H1 (cell line): Measurements from ENCODE around the gene PCCA. TPM values are rescaled to one million over a fixed set of nuclear protein-coding genes. Genes with fewer than 3 reads are reported as not detected.

Experiments used
- CTCF ChIA-PET: fragments of 300-600 bp; sonication (Branson Sonifier 250); formaldehyde crosslinking; loops from one replicate; lab custom pipeline; 2021; ENCODE audit not compliant: partially characterized antibody; lab: Charles Lee
- POLR2A ChIA-PET: fragments of 300-600 bp; sonication (Branson Sonifier 250); formaldehyde crosslinking; loops from one replicate; lab custom pipeline; 2021; ENCODE audit warnings: inconsistent platforms; ENCODE audit not compliant: partially characterized antibody; lab: Charles Lee
- DNase-seq, 2 experiments: peaks; one replicate each; pipeline versions ENCODE4 v3.0.0 to v3.0.0-alpha.2; 2010 to 2022; ENCODE audit warnings: low spot score in 2 of 2, low read depth in 1 of 2, mixed read lengths in 1 of 2
- FAIRE-seq: peaks from 2 replicates; lab custom pipeline; 2011; peaks lifted over from hg19 to GRCh38; lab: Jason Lieb, UNC
- H2AFZ ChIP-seq: 2 replicates; pipeline ENCODE4 v1.8.1; 2012; ENCODE audit warnings: low read length, inconsistent platforms
- H2AK5ac ChIP-seq: 2 replicates; pipeline ENCODE4 v1.6.1; 2013; ENCODE audit warnings: low read depth, low read length
- H2BK120ac ChIP-seq: replicated peaks from 2 replicates; pipeline ENCODE3; 2013; ENCODE audit warnings: low read depth, low read length, inconsistent platforms
- H2BK12ac ChIP-seq: 2 replicates; pipeline ENCODE4 v1.6.1; 2013; ENCODE audit warnings: low read depth, low read length
- H2BK15ac ChIP-seq: 2 replicates; pipeline ENCODE4 v1.6.1; 2013; ENCODE audit warnings: low read length
- H2BK20ac ChIP-seq: 2 replicates; pipeline ENCODE4 v1.6.1; 2013; ENCODE audit warnings: low read length
- H2BK5ac ChIP-seq: 2 replicates; pipeline ENCODE4 v1.6.1; 2013; ENCODE audit warnings: low read depth, low read length
- H3K14ac ChIP-seq: 2 replicates; pipeline ENCODE4 v1.6.1; 2013; ENCODE audit warnings: inconsistent platforms; ENCODE audit not compliant: insufficient read length
- H3K18ac ChIP-seq: 2 replicates; pipeline ENCODE4 v1.6.1; 2013; ENCODE audit warnings: low read length; ENCODE audit errors: extremely low read depth
- H3K23ac ChIP-seq: 2 replicates; pipeline ENCODE4 v1.6.1; 2013; ENCODE audit warnings: inconsistent platforms; ENCODE audit not compliant: insufficient read length
- H3K23me2 ChIP-seq: 2 replicates; pipeline ENCODE4 v1.6.1; 2013; ENCODE audit warnings: low read depth, low read length
- H3K27ac ChIP-seq: 2 replicates; pipeline ENCODE4 v1.6.1; 2011; ENCODE audit warnings: low read depth, low read length, inconsistent platforms
- H3K27me3 ChIP-seq, 4 experiments: replicated peaks in 1 of 4; 1 replicate in 1 of 4; 2 replicates in 3 of 4; pipeline versions ENCODE4 v1.6.1 to v1.8.1; 2011 to 2013; ENCODE audit warnings: low read length in 3 of 4, mild to moderate bottlenecking in 3 of 4, inconsistent platforms in 2 of 4, mixed read lengths in 2 of 4, moderate library complexity in 1 of 4; ENCODE audit not compliant: control insufficient read depth in 3 of 4, insufficient read depth in 3 of 4; ENCODE audit errors: extremely low read depth in 1 of 4
- H3K36me3 ChIP-seq, 4 experiments: 2 replicates each; pipeline versions ENCODE4 v1.6.1 to v1.8.1; 2011 to 2013; ENCODE audit warnings: mild to moderate bottlenecking in 4 of 4, low read length in 3 of 4, moderate library complexity in 2 of 4, control low read depth in 1 of 4, inconsistent platforms in 1 of 4; ENCODE audit not compliant: insufficient read depth in 4 of 4, control insufficient read depth in 2 of 4
- H3K4ac ChIP-seq: replicated peaks from 2 replicates; pipeline ENCODE3; 2013; ENCODE audit warnings: low read length, low read depth, mixed read lengths, inconsistent platforms; ENCODE audit not compliant: insufficient read length
- H3K4me1 ChIP-seq, 4 experiments: replicated peaks in 1 of 4; 1 replicate in 1 of 4; 2 replicates in 3 of 4; pipeline versions ENCODE4 v1.6.1 to v1.8.1; 2011 to 2013; ENCODE audit warnings: low read length in 3 of 4, inconsistent platforms in 2 of 4, mixed read lengths in 1 of 4; ENCODE audit not compliant: insufficient read depth in 4 of 4, control insufficient read depth in 3 of 4
- H3K4me2 ChIP-seq, 2 experiments: 2 replicates each; pipeline versions ENCODE4 v1.6.1 to v1.8.1; 2011 to 2013; ENCODE audit warnings: low read depth in 2 of 2, low read length in 2 of 2, control low read depth in 1 of 2, inconsistent platforms in 1 of 2, mild to moderate bottlenecking in 1 of 2; ENCODE audit not compliant: insufficient read depth in 1 of 2
- H3K4me3 ChIP-seq, 4 experiments: fragments of 200-600, 300-600 bp in 1 of 4; sonication (generic), shearing (Covaris generic), sonication (Bioruptor Twin) in 1 of 4; 2 replicates each; pipeline versions ENCODE4 v1.5.1 to v1.8.1; 2011 to 2016; ENCODE audit warnings: low read length in 4 of 4, low read depth in 3 of 4, control low read depth in 2 of 4, inconsistent platforms in 2 of 4, mild to moderate bottlenecking in 2 of 4, mixed read lengths in 1 of 4, moderate library complexity in 1 of 4; ENCODE audit not compliant: insufficient read depth in 2 of 4; ENCODE audit errors: extremely low read depth in 1 of 4
- H3K56ac ChIP-seq: replicated peaks from 2 replicates; pipeline ENCODE3; 2013; ENCODE audit warnings: low read depth, mild to moderate bottlenecking, mixed read lengths, low read length, inconsistent platforms; ENCODE audit not compliant: insufficient read length
- H3K79me1 ChIP-seq: 2 replicates; pipeline ENCODE4 v1.6.1; 2013; ENCODE audit warnings: low read depth, low read length, control low read depth
- H3K79me2 ChIP-seq, 2 experiments: 2 replicates each; pipeline versions ENCODE4 v1.6.1 to v1.8.1; 2012 to 2013; ENCODE audit warnings: low read length in 2 of 2, mild to moderate bottlenecking in 2 of 2, inconsistent platforms in 1 of 2; ENCODE audit not compliant: insufficient read depth in 2 of 2, control insufficient read depth in 1 of 2
- H3K9ac ChIP-seq, 4 experiments: replicated peaks in 1 of 4; 1 replicate in 1 of 4; 2 replicates in 3 of 4; pipeline versions ENCODE4 v1.6.1 to v1.8.1; 2011 to 2013; ENCODE audit warnings: low read depth in 3 of 4, low read length in 3 of 4, control low read depth in 2 of 4, mild to moderate bottlenecking in 2 of 4, moderate library complexity in 2 of 4, inconsistent platforms in 1 of 4; ENCODE audit errors: extremely low read depth in 1 of 4
- H3K9me3 ChIP-seq, 2 experiments: 2 replicates each; pipeline versions ENCODE4 v1.6.1 to v1.8.1; 2012 to 2013; ENCODE audit warnings: mild to moderate bottlenecking in 2 of 2, moderate library complexity in 2 of 2, control low read depth in 1 of 2, inconsistent platforms in 1 of 2, low read depth in 1 of 2, low read length in 1 of 2, mixed read lengths in 1 of 2; ENCODE audit not compliant: insufficient read depth in 2 of 2
- H4K20me1 ChIP-seq, 2 experiments: replicated peaks in 1 of 2; 2 replicates each; pipeline versions ENCODE3 to v1.8.1; 2011 to 2013; ENCODE audit warnings: inconsistent platforms in 2 of 2, low read length in 2 of 2, mild to moderate bottlenecking in 1 of 2; ENCODE audit not compliant: insufficient read depth in 2 of 2, control insufficient read depth in 1 of 2
- H4K5ac ChIP-seq: 2 replicates; pipeline ENCODE4 v1.6.1; 2013; ENCODE audit warnings: low read length, low read depth, mixed read lengths, inconsistent platforms; ENCODE audit not compliant: insufficient read length
- H4K8ac ChIP-seq: 2 replicates; pipeline ENCODE4 v1.8.0; 2013; ENCODE audit warnings: mild to moderate bottlenecking, moderate library complexity, low read length, inconsistent platforms; ENCODE audit not compliant: insufficient read depth; ENCODE audit errors: extremely low read depth
- H4K91ac ChIP-seq: replicated peaks from 2 replicates; pipeline ENCODE3; 2013; ENCODE audit warnings: low read length, mixed read lengths, inconsistent platforms; ENCODE audit not compliant: insufficient read length
- ATF3 ChIP-seq: IDR thresholded peaks from 2 replicates; pipeline ENCODE4 v1.6.1; 2011; ENCODE audit warnings: low read depth, mild to moderate bottlenecking, low read length; ENCODE audit not compliant: insufficient read depth
- JUN ChIP-seq: IDR thresholded peaks from 2 replicates; pipeline ENCODE4 v1.6.1; 2011; ENCODE audit warnings: low read depth, mild to moderate bottlenecking, improper control_type of control experiment, low read length
- PHF8 ChIP-seq: fragments of 200-600 bp; sonication (generic); conservative IDR thresholded peaks from 2 replicates; pipeline ENCODE4 v1.7.1; 2012; ENCODE audit warnings: low read depth, mild to moderate bottlenecking, inconsistent platforms, low read length, moderate library complexity
- POU5F1 ChIP-seq: IDR thresholded peaks from 2 replicates; pipeline ENCODE4 v1.6.1; 2011; ENCODE audit warnings: low read depth, mild to moderate bottlenecking, low read length, moderate library complexity
- SIRT6 ChIP-seq: IDR thresholded peaks from one replicate; pipeline ENCODE4 v1.7.1; 2012; ENCODE audit warnings: low read length, inconsistent platforms
- TCF12 ChIP-seq: IDR thresholded peaks from 2 replicates; pipeline ENCODE4 v1.6.1; 2011; ENCODE audit warnings: low read depth, mild to moderate bottlenecking, low read length
- WGBS, 2 experiments: shearing (Covaris generic) in 1 of 2; methylation state at CpG; one replicate each; pipeline versions ENCODE4 v1.1.6 to v1.1.7; 2013 to 2015; ENCODE audit warnings: low lambda C conversion rate in 2 of 2, mixed read lengths in 2 of 2, inconsistent platforms in 1 of 2, low coverage in 1 of 2, missing lambda C conversion rate in 1 of 2; ENCODE audit not compliant: insufficient replicate concordance in 2 of 2, insufficient coverage in 1 of 2, insufficient read length in 1 of 2; ENCODE audit errors: extremely low coverage in 1 of 2, missing lambda C conversion rate in 1 of 2; 5-methylcytosine and 5-hydroxymethylcytosine counted together
- polyA plus RNA-seq, 7 experiments: library from polyadenylated mRNA; depleted of rRNA in 3 of 7; stranded (reverse) in 5 of 7; unstranded in 2 of 7; fragments of >200 nt in 5 of 7; fragments of 200-250 nt in 2 of 7; gene quantifications; 1 replicate in 5 of 7; 2 replicates in 1 of 7; 4 replicates in 1 of 7; pipeline versions ENCODE4 v1.2.1 to v1.2.3, GENCODE V29; 2011 to 2013; ENCODE audit warnings: missing spikeins in 2 of 7, mixed read lengths in 2 of 7
- total RNA-seq: library from RNA; stranded (reverse); fragmentation: NEBNext Ultra II Directional; extraction: Animal tissue kit (Norgen Biotek cat#: 25700); gene quantifications from 2 replicates; pipeline ENCODE4 v1.2.1, GENCODE V29; 2021

The PCCA gene
- total and polyA plus RNA-seq, 2 of the 8 experiments (the other 6 are each of a cell fraction or from before 2014, with no cell fraction given), result 18.4 to 49.8 TPM

- Histone ChIP-seq H2BK20ac (no peak overlapping the region), H4K91ac (no peak overlapping the region), H3K27me3 (no peaks in the 10 kb centered on the region), H3K4me2 (no peak overlapping the region), H3K79me2 (no peaks in the 10 kb centered on the region), H3K79me1 (no peaks in the 10 kb centered on the region), H3K14ac (no peak overlapping the region), H2AK5ac (no peak overlapping the region), H2BK15ac (no peak overlapping the region), H3K9me3 (no peaks in the 10 kb centered on the region), H3K4me3 (no peak overlapping the region), H4K20me1 (no peaks in the 10 kb centered on the region), H3K36me3 (peaks cover 0 to 6% (median 1%) of the 10 kb centered on the region in 4 experiments; a peak in 1 of 8 replicates), H3K23ac (no peak overlapping the region), H4K8ac (no peak overlapping the region), H3K18ac (no peak overlapping the region), H3K27ac (no peak overlapping the region), H3K23me2 (no peaks in the 10 kb centered on the region), H3K4ac (no peak overlapping the region), H2BK12ac (no peak overlapping the region), H2BK120ac (no peak overlapping the region), H3K4me1 (peaks cover 3 to 6% (median 5%) of the 10 kb centered on the region in 4 experiments; a peak in 5 of 7 replicates), H2BK5ac (no peak overlapping the region), H4K5ac (no peak overlapping the region), H3K56ac (no peak overlapping the region), H3K9ac (no peak overlapping the region), H2AFZ (no peak overlapping the region)
- FAIRE-seq (no peak), DNase-seq (no peak)
- 95% methylated on average over 1 of the region's 1 CpG; no CpG with 5 or more reads in 1 of the 2 experiments for WGBS, 2 experiments
- POLR2A ChIA-PET, result no interaction called here
- CTCF ChIA-PET, result no interaction called here
- TF ChIP-seq ATF3, result no peak
- TF ChIP-seq PHF8, result no peak
- no peak for TF ChIP-seq TCF12
- no peak for TF ChIP-seq JUN
- no peak for TF ChIP-seq POU5F1
- no peak for TF ChIP-seq SIRT6
Observed at GRCh38 chr13:100399455-100399854, 310.6 kb downstream of the PCCA start.
